GM12875 (cell line): ENCODE data around the gene CNTN4.

Experiments used
- H3K4me3 ChIP-seq: one replicate; pipeline ENCODE4 v1.5.1; 2011; ENCODE audit warnings: low read depth, low read length, control low read depth
- TF ChIP-seq, protein P1 (sequence below): IDR thresholded peaks from 2 replicates; pipeline ENCODE4 v1.5.1; 2011; ENCODE audit warnings: low read depth, mild to moderate bottlenecking, control low read depth, inconsistent platforms, low read length, moderate library complexity, borderline replicate concordance; ENCODE audit not compliant: insufficient read depth

Gene CNTN4

DNA sequence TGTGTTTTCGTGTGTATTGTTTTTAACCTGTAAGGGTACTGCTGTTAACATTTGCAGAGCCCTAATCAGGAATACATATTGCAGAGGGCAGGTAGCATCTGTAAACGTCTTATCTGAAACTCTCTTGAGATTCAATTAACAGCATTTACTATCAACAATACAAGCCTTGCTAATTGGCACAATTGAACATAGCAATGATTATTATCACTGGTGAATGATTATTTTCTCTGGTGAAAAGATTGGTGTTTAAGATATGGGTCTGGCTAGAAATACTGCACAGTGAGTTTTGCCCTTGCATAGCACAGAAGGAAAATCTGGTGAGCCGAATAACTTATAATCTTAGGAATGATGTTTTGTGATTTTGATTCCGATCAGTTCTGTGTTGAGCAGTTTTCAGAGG, 5.9 kb upstream of the CNTN4 start:
- no peak overlapping the region for H3K4me3 ChIP-seq
- TF ChIP-seq, protein P1, sequence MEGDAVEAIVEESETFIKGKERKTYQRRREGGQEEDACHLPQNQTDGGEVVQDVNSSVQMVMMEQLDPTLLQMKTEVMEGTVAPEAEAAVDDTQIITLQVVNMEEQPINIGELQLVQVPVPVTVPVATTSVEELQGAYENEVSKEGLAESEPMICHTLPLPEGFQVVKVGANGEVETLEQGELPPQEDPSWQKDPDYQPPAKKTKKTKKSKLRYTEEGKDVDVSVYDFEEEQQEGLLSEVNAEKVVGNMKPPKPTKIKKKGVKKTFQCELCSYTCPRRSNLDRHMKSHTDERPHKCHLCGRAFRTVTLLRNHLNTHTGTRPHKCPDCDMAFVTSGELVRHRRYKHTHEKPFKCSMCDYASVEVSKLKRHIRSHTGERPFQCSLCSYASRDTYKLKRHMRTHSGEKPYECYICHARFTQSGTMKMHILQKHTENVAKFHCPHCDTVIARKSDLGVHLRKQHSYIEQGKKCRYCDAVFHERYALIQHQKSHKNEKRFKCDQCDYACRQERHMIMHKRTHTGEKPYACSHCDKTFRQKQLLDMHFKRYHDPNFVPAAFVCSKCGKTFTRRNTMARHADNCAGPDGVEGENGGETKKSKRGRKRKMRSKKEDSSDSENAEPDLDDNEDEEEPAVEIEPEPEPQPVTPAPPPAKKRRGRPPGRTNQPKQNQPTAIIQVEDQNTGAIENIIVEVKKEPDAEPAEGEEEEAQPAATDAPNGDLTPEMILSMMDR: no peak

DNA sequence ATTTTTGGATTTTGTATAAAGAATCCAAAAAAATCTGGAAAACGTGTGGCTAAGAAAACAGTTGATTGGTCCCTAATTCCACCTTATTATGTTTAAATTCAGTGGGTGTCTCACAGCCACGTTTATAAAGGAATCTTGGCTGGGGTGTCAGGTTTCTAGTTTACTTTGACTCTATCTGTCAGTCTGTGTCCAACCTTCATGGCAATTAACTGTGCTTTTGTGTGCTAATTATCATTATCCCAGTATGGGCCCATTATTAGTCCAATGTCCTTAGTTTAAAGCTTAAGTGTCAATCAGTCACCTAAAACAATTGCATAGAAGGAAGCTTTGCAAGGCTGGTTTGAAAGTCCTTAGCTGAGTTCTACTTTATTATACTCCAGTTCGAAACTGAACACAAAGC, 3.7 kb upstream of the CNTN4 start:
- TF ChIP-seq, protein P1: no peak
- H3K4me3 ChIP-seq: no peak overlapping the region

DNA sequence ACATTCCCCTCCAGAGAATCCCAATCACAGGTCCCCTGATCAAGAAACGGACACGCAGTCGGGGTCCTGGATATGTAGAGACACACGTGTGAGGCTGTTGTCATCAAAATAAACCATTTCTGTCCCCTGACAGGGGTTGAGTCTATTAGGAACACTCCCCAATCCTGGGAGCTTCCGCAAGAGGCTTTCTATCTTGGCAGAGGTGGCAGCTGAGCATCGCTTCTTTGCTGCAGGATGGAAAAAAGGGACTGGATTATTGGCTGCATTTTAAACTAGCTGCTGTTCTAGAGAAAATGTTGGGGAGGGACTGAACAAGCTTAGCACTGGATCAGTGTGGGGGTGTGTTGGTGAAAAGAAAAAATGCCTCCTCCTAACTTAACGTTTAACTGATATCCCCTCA, 2.5 kb upstream of the CNTN4 start:
- TF ChIP-seq, protein P1: no peak

DNA sequence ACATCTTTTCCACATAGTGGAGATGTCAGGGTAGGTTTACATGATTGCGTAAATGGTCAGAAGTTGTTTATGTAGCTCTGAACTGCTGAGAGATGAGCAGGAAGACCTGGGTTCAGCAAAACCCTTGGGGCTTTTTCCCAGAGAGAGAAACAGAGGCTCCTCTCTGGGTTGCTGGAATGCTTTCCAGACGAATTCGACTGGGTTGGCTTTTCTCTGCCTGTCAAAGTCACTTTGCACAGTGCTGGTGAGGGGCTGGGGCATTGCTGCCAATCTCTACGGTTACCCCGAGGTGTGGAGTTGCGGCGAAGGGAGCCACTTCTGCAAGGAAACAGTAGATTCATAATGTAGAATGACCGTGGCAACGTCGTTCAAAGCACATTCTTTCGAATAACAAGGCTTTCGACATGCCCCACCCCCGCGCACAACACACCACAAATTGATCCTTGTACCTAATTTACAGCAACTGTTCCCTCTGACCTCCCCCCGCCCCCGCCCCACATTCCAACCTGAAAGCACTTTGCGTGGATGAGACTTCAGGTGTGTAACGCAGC, 950 bp upstream of the CNTN4 start:
- TF ChIP-seq, protein P1: no peak
- H3K4me3 ChIP-seq: no peak overlapping the region

More for the DNA sequence above, 2.5 kb upstream of the CNTN4 start:
- H3K4me3 ChIP-seq: no peak overlapping the region

DNA sequence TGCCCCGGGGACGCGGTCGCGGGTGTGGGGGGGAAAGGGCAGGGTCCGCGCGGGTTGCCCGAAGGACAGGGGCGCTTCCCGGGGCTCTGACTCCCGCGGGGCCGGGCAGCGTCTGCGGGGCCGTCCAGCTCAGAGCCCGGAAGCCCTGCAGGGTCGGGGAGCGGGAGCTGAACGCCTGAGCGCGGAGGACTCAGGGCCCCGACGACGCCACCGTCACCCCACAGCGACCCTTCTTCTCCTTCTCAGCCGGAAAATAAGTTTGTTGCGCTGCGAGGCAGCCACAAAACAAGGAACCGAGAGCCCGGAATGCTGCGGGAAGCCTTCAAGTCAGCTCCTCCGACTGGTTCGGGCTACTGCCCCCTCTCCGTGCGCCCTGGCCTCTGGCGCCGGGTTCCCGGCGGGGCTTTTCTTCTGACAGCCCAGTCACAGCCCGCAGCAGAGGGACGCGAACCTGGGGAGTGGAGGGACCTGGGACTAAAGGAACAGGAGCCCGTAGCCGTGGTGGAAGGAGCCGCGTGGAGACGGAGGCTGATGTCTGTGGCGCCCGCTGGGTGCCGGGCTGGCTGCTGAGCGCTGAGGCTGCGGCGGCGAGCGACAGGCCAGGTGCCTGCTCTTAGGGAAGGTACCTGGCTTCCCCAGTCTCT, 484 bp downstream of the CNTN4 start:
- TF ChIP-seq, protein P1: no peak
- H3K4me3 ChIP-seq: no peak overlapping the region

DNA sequence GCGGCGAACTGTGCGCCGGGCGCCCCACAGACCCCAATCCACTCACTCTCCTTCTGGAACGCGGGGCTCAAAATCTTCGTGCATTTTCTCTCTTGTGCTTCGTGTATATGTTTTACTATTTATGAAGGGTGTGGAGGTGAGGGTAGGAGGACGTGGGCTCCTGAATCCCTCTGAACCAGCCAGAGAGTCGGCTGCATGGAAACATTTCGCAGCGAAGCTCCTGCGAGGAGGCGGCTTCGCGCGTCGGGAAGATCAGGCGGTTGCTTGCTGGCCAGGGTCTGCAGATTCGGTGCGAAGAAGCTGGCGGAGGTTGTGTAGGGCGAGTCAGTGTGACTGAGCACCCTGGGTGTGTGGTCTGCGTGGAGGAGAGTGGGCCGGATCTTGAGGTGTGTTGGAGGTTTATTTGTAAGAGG, 1.1 kb downstream of the CNTN4 start:
- no peak overlapping the region for H3K4me3 ChIP-seq
- TF ChIP-seq, protein P1: no peak

DNA sequence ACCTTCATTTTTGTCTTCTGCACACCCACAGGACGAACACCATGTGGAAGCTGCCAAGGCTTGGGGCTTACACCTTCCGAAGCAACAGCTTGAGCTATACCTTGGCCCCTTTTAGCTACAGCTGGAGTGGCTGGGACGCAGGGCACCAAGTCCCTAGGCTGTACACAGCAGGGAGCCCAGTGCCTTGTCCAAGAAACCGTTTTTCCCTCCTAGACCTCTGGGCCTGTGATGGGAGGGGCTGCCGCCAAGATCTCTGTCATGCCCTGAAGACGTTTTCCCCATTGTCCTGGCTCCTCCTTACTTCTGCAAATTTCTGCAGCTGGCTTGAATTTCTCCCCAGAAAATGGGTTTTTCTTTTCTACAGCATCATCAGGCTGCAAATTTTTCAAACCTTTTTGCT, 7.8 kb downstream of the CNTN4 start:
- TF ChIP-seq, protein P1: no peak
- H3K4me3 ChIP-seq: no peak overlapping the region
